Liver (tissue), 9 donors: ENCODE data around the gene JPH3. TPM values are rescaled to one million over a fixed set of nuclear protein-coding genes. Genes with fewer than 3 reads are reported as not detected.

Experiments
- DNase-seq: peaks from one replicate; pipeline ENCODE4 v3.0.0-alpha.2; 2017; ENCODE audit warnings: low spot score
- H3K27ac ChIP-seq, 2 donors: one replicate each; pipeline ENCODE4 v1.7.0; 2013; ENCODE audit warnings: inconsistent platforms in 2 of 2, low read length in 2 of 2, control low read depth in 1 of 2, low read depth in 1 of 2, mild to moderate bottlenecking in 1 of 2
- H3K27me3 ChIP-seq, 4 donors: one replicate each; pipeline versions ENCODE4 v1.6.1 to v1.7.0; 2013; ENCODE audit warnings: low read length in 3 of 4, inconsistent platforms in 1 of 4, mild to moderate bottlenecking in 1 of 4, moderate library complexity in 1 of 4; ENCODE audit not compliant: control insufficient read depth in 4 of 4, insufficient read depth in 4 of 4
- H3K36me3 ChIP-seq, 4 donors: one replicate each; pipeline versions ENCODE4 v1.6.1 to v1.7.0; 2013; ENCODE audit warnings: low read length in 3 of 4, mild to moderate bottlenecking in 3 of 4, low read depth in 1 of 4, moderate library complexity in 1 of 4; ENCODE audit not compliant: control insufficient read depth in 4 of 4, insufficient read depth in 3 of 4
- H3K4me1 ChIP-seq, 4 donors: one replicate each; pipeline versions ENCODE4 v1.6.1 to v1.7.0; 2013; ENCODE audit warnings: low read length in 3 of 4, mild to moderate bottlenecking in 3 of 4, moderate library complexity in 1 of 4; ENCODE audit not compliant: control insufficient read depth in 4 of 4, insufficient read depth in 4 of 4
- H3K4me3 ChIP-seq, 3 donors: one replicate each; pipeline versions ENCODE4 v1.6.1 to v1.7.0; 2013; ENCODE audit warnings: low read length in 3 of 3, control low read depth in 1 of 3, low read depth in 1 of 3, mild to moderate bottlenecking in 1 of 3
- H3K9ac ChIP-seq, 2 donors: one replicate each; pipeline ENCODE4 v1.7.0; 2013; ENCODE audit warnings: low read length in 2 of 2, mild to moderate bottlenecking in 2 of 2, moderate library complexity in 2 of 2, control low read depth in 1 of 2, low read depth in 1 of 2
- H3K9me3 ChIP-seq, 4 donors: one replicate each; pipeline versions ENCODE4 v1.6.1 to v1.7.0; 2013; ENCODE audit warnings: low read length in 3 of 4; ENCODE audit not compliant: control insufficient read depth in 4 of 4
- EGR1 ChIP-seq, 2 donors: IDR thresholded peaks; 2 replicates each; pipeline ENCODE4 v1.6.1; 2016 to 2018; ENCODE audit warnings: antibody characterized with exemption in 2 of 2, low read depth in 2 of 2
- FOXA1 ChIP-seq: IDR thresholded peaks from 2 replicates; pipeline ENCODE4 v1.6.1; 2016; ENCODE audit warnings: antibody characterized with exemption
- FOXA2 ChIP-seq: IDR thresholded peaks from 2 replicates; pipeline ENCODE4 v1.6.1; 2016; ENCODE audit warnings: antibody characterized with exemption
- GABPA ChIP-seq, 2 donors: IDR thresholded peaks in 1 of 2; conservative IDR thresholded peaks in 1 of 2; 2 replicates each; pipeline ENCODE4 v1.6.1; 2016; ENCODE audit warnings: antibody characterized with exemption in 2 of 2, mild to moderate bottlenecking in 1 of 2, moderate library complexity in 1 of 2
- HNF4A ChIP-seq, 2 donors: conservative IDR thresholded peaks; 2 replicates each; pipeline ENCODE4 v1.6.1; 2016; ENCODE audit warnings: antibody characterized with exemption in 2 of 2, mild to moderate bottlenecking in 2 of 2
- HNF4G ChIP-seq: IDR thresholded peaks from 2 replicates; pipeline ENCODE4 v1.6.1; 2016; ENCODE audit warnings: antibody characterized with exemption
- JUND ChIP-seq, 2 donors: IDR thresholded peaks; 2 replicates each; pipeline ENCODE4 v1.6.1; 2016; ENCODE audit warnings: antibody characterized with exemption in 2 of 2
- NR2F2 ChIP-seq: IDR thresholded peaks from 2 replicates; pipeline ENCODE4 v1.6.1; 2016; ENCODE audit warnings: antibody characterized with exemption
- RAD21 ChIP-seq, 2 donors: IDR thresholded peaks; 2 replicates each; pipeline ENCODE4 v1.6.1; 2016; ENCODE audit warnings: antibody characterized with exemption in 2 of 2, mild to moderate bottlenecking in 2 of 2
- RXRA ChIP-seq, 2 donors: IDR thresholded peaks; 2 replicates each; pipeline ENCODE4 v1.6.1; 2017 to 2018; ENCODE audit warnings: antibody characterized with exemption in 2 of 2, mild to moderate bottlenecking in 1 of 2
- SP1 ChIP-seq: IDR thresholded peaks from 2 replicates; pipeline ENCODE4 v1.6.1; 2018; ENCODE audit warnings: antibody characterized with exemption, mild to moderate bottlenecking
- TAF1 ChIP-seq: conservative IDR thresholded peaks from 2 replicates; pipeline ENCODE4 v1.6.1; 2016; ENCODE audit warnings: antibody characterized with exemption, mild to moderate bottlenecking
- YY1 ChIP-seq: IDR thresholded peaks from 2 replicates; pipeline ENCODE4 v1.6.1; 2016; ENCODE audit warnings: antibody characterized with exemption, mild to moderate bottlenecking
- whole genome bisulfite sequencing: extraction: QIAGEN DNeasy Blood & Tissue Kit; methylation state at CpG from one replicate; pipeline ENCODE4 v1.1.7; 2013; 5-methylcytosine and 5-hydroxymethylcytosine counted together
- polyA plus RNA-seq, 2 donors: library from polyadenylated mRNA; stranded (reverse) in 1 of 2; unstranded in 1 of 2; fragments of 200-250 nt in 1 of 2; fragments of >200 nt in 1 of 2; fragmentation: Nextera tagmentation in 1 of 2; extraction: Ambion mirVana in 1 of 2; gene quantifications; one replicate each; pipeline versions ENCODE4 v1.2.1 to v1.2.3, GENCODE V29; 2013 to 2015
- total RNA-seq, 2 donors: library from RNA; depleted of rRNA; stranded (reverse); fragments of >200 nt; gene quantifications; one replicate each; pipeline ENCODE4 v1.2.3, GENCODE V29; 2014
- TF ChIP-seq, protein P1 (sequence below): IDR thresholded peaks from 2 replicates; pipeline ENCODE4 v1.6.1; 2016; ENCODE audit warnings: antibody characterized with exemption
- TF ChIP-seq, protein P2 (sequence below): IDR thresholded peaks from 2 replicates; pipeline ENCODE4 v1.6.1; 2016; ENCODE audit warnings: antibody characterized with exemption
- TF ChIP-seq, protein P3 (sequence below): IDR thresholded peaks from 2 replicates; pipeline ENCODE4 v1.6.1; 2016; ENCODE audit warnings: antibody characterized with exemption
- TF ChIP-seq, protein P4 (sequence below): fragments of 150-350 bp; IDR thresholded peaks from 2 replicates; pipeline ENCODE4 v1.5.1; 2017; ENCODE audit warnings: improper control_type of control experiment, low read depth, low read length; ENCODE audit not compliant: missing input control
- TF ChIP-seq, protein P5 (sequence below): IDR thresholded peaks from 2 replicates; pipeline ENCODE4 v1.6.1; 2016; ENCODE audit warnings: antibody characterized with exemption, mild to moderate bottlenecking
- donor health status: healthy.
- donor health status: healthy.
- donor health status: healthy.
- donor health status: healthy.
- donor health status: healthy.

The JPH3 gene
- total and polyA plus RNA-seq, 4 donors: under 0.01 to 0.09 (median 0.04) TPM

DNA sequence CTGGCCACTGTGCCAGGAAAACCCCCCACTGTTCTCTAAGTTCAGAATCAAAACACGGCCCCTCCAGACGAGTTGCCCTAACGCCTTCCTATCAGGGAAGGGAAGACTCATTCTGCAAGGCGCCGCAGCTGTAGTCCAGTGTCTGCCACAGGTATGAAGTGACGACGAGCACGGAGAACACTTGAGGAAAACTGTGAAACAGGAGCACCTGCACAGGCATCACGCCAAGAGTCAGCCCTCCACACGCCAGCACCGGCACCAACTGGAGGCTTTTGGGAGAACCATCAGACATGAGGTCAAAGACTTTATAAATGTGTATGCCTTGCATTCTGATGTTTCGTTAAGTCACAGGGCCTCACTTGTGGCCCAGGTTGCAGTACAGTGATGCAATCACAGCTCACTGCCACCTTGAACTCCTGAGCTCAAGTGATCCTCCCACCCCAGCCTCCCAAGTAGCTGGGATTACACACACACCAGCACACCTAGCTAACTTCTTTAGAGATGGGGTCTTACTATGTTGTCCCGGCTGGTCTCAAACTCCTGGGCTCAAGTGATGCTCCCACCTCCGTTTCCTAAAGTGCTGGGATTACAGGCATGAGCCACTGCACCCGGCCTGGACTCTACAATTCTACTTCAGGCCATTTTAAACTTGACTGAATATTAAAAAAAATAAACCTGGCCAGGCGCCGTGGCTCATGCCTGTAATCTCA is 140.6 kb downstream of the JPH3 start:
- DNase-seq: no peak
- no peaks in the 10 kb centered on the region for H3K9me3 ChIP-seq
- H3K36me3 ChIP-seq: peaks cover 6 to 46% (median 19%) of the 10 kb centered on the region in 4 donors
- 96% methylated on average over 17 of the region's 17 CpGs for WGBS
- no peak overlapping the region for H3K9ac ChIP-seq
- H3K4me1 ChIP-seq: no peaks in the 10 kb centered on the region
- no peak overlapping the region for H3K27ac ChIP-seq
- no peak overlapping the region for H3K4me3 ChIP-seq
- H3K27me3 ChIP-seq: no peaks in the 10 kb centered on the region
- no peak for TF ChIP-seq RAD21 (IDR thresholded peaks at IDR 0.05)
- no peak for TF ChIP-seq FOXA1
- no peak for TF ChIP-seq RXRA (IDR thresholded peaks at IDR 0.05)
- TF ChIP-seq, protein P1, sequence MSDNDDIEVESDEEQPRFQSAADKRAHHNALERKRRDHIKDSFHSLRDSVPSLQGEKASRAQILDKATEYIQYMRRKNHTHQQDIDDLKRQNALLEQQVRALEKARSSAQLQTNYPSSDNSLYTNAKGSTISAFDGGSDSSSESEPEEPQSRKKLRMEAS: no peak
- TF ChIP-seq, protein P2, sequence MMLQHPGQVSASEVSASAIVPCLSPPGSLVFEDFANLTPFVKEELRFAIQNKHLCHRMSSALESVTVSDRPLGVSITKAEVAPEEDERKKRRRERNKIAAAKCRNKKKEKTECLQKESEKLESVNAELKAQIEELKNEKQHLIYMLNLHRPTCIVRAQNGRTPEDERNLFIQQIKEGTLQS: no peak
- TF ChIP-seq GABPA (IDR thresholded peaks at IDR 0.05 in 1 of 2, conservative IDR thresholded peaks at IDR 0.05 in 1 of 2): no peak
- TF ChIP-seq, protein P3, sequence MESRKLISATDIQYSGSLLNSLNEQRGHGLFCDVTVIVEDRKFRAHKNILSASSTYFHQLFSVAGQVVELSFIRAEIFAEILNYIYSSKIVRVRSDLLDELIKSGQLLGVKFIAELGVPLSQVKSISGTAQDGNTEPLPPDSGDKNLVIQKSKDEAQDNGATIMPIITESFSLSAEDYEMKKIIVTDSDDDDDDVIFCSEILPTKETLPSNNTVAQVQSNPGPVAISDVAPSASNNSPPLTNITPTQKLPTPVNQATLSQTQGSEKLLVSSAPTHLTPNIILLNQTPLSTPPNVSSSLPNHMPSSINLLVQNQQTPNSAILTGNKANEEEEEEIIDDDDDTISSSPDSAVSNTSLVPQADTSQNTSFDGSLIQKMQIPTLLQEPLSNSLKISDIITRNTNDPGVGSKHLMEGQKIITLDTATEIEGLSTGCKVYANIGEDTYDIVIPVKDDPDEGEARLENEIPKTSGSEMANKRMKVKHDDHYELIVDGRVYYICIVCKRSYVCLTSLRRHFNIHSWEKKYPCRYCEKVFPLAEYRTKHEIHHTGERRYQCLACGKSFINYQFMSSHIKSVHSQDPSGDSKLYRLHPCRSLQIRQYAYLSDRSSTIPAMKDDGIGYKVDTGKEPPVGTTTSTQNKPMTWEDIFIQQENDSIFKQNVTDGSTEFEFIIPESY: no peak
- no peak for TF ChIP-seq FOXA2
- TF ChIP-seq EGR1 (IDR thresholded peaks at IDR 0.05; ENCODE audit: low read depth in 2 of 2): no peak
- no peak for TF ChIP-seq HNF4A (conservative IDR thresholded peaks at IDR 0.05)
- no peak for TF ChIP-seq NR2F2
- no peak for TF ChIP-seq YY1
- TF ChIP-seq, protein P4, sequence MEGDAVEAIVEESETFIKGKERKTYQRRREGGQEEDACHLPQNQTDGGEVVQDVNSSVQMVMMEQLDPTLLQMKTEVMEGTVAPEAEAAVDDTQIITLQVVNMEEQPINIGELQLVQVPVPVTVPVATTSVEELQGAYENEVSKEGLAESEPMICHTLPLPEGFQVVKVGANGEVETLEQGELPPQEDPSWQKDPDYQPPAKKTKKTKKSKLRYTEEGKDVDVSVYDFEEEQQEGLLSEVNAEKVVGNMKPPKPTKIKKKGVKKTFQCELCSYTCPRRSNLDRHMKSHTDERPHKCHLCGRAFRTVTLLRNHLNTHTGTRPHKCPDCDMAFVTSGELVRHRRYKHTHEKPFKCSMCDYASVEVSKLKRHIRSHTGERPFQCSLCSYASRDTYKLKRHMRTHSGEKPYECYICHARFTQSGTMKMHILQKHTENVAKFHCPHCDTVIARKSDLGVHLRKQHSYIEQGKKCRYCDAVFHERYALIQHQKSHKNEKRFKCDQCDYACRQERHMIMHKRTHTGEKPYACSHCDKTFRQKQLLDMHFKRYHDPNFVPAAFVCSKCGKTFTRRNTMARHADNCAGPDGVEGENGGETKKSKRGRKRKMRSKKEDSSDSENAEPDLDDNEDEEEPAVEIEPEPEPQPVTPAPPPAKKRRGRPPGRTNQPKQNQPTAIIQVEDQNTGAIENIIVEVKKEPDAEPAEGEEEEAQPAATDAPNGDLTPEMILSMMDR: no peak
- TF ChIP-seq, protein P5, sequence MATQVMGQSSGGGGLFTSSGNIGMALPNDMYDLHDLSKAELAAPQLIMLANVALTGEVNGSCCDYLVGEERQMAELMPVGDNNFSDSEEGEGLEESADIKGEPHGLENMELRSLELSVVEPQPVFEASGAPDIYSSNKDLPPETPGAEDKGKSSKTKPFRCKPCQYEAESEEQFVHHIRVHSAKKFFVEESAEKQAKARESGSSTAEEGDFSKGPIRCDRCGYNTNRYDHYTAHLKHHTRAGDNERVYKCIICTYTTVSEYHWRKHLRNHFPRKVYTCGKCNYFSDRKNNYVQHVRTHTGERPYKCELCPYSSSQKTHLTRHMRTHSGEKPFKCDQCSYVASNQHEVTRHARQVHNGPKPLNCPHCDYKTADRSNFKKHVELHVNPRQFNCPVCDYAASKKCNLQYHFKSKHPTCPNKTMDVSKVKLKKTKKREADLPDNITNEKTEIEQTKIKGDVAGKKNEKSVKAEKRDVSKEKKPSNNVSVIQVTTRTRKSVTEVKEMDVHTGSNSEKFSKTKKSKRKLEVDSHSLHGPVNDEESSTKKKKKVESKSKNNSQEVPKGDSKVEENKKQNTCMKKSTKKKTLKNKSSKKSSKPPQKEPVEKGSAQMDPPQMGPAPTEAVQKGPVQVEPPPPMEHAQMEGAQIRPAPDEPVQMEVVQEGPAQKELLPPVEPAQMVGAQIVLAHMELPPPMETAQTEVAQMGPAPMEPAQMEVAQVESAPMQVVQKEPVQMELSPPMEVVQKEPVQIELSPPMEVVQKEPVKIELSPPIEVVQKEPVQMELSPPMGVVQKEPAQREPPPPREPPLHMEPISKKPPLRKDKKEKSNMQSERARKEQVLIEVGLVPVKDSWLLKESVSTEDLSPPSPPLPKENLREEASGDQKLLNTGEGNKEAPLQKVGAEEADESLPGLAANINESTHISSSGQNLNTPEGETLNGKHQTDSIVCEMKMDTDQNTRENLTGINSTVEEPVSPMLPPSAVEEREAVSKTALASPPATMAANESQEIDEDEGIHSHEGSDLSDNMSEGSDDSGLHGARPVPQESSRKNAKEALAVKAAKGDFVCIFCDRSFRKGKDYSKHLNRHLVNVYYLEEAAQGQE: no peak
- no peak for TF ChIP-seq SP1
- no peak for TF ChIP-seq JUND (IDR thresholded peaks at IDR 0.05)
- TF ChIP-seq HNF4G: no peak
- TF ChIP-seq TAF1: no peak
